GM06990 (cell line): ENCODE data around the gene KCND3.

Experiments used
- DNase-seq: peaks from one replicate; pipeline ENCODE4 v3.0.0-alpha.2; 2011; ENCODE audit not compliant: insufficient read length; ENCODE audit errors: extremely low read depth
- H3K27me3 ChIP-seq: replicated peaks from 2 replicates; pipeline ENCODE4 v1.6.0; 2011; ENCODE audit warnings: low read length; ENCODE audit not compliant: control insufficient read depth, insufficient read depth
- H3K36me3 ChIP-seq: 2 replicates; pipeline ENCODE4 v1.5.1; 2011; ENCODE audit warnings: low read length; ENCODE audit not compliant: control insufficient read depth, insufficient read depth
- H3K4me3 ChIP-seq: replicated peaks from 2 replicates; pipeline ENCODE4 v1.5.1; 2011; ENCODE audit warnings: low read depth, mild to moderate bottlenecking, control low read depth, low read length
- TF ChIP-seq, protein P1 (sequence below): IDR thresholded peaks from 2 replicates; pipeline ENCODE4 v1.5.1; 2011; ENCODE audit warnings: low read length, control low read depth, mild to moderate bottlenecking, inconsistent platforms; ENCODE audit not compliant: insufficient read depth, poor library complexity, severe bottlenecking

Gene KCND3

DNA sequence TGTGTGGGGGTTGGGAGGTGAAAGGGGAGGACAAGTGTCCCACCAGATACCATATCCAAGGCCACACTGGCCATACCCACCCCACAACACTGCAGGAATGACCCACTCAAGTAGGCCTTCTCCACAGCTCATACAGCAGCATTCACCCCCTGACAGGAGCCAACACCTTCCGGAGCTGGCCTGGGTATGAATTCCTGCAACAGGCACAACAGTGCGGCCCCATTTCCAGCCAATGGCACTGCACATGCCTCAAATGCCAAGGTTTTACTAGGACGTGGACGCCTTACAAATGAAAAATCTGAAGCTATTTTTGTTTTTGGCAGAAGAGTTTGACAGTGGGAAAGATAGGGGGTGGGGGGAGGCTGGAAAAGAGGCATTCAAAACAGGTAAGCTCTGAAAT lies 2.0 kb downstream of the KCND3 start:
- no peak for DNase-seq
- Histone ChIP-seq H3K4me3 (no peak overlapping the region), H3K27me3 (peaks cover 5% of the 10 kb centered on the region), H3K36me3 (no peaks in the 10 kb centered on the region)
- TF ChIP-seq, protein P1, sequence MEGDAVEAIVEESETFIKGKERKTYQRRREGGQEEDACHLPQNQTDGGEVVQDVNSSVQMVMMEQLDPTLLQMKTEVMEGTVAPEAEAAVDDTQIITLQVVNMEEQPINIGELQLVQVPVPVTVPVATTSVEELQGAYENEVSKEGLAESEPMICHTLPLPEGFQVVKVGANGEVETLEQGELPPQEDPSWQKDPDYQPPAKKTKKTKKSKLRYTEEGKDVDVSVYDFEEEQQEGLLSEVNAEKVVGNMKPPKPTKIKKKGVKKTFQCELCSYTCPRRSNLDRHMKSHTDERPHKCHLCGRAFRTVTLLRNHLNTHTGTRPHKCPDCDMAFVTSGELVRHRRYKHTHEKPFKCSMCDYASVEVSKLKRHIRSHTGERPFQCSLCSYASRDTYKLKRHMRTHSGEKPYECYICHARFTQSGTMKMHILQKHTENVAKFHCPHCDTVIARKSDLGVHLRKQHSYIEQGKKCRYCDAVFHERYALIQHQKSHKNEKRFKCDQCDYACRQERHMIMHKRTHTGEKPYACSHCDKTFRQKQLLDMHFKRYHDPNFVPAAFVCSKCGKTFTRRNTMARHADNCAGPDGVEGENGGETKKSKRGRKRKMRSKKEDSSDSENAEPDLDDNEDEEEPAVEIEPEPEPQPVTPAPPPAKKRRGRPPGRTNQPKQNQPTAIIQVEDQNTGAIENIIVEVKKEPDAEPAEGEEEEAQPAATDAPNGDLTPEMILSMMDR: no peak

DNA sequence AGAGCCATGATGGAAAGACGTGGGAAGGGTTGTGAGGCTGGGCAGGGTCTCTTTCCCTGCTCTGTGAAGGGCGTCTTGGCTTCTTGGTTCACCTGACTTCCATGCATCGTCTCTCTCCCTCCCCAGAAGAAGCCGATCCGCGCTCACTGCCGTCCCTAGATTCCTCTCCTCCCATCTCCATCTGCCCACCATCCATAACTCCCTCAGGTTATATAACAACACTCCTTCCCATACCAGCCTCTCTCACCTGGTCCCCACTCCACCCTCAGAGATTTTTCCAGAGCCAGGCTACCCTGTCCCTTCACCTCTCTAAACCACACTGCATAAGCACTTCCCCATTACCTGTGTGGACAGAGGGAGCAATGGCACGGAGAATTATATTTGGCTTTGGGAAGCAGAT lies 6.0 kb downstream of the KCND3 start:
- DNase-seq: no peak
- H3K4me3 ChIP-seq: no peak overlapping the region
- TF ChIP-seq, protein P1: no peak
- H3K36me3 ChIP-seq: no peaks in the 10 kb centered on the region
- peaks cover 3% of the 10 kb centered on the region for H3K27me3 ChIP-seq

DNA sequence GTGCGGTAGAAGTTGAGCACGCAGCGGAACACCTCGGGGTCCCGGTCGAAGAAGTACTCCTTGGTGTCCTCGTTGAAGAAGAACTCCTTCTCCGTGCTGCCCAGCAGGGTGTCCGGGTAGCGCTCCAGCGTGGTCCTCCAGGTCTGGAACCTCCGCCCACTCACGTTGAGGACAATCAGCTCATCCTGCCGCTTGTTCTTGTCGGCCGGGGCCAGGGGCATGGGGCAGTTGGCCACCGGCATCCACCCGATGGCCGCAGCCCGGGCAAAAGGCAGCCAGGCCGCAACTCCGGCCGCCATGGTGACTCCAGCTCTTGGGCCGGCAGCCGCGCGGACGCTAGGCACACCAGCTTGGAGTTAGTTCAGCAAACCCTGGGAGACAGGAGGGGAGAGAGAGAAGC lies 7.0 kb downstream of the KCND3 start:
- DNase-seq: no peak
- TF ChIP-seq, protein P1: no peak
- H3K27me3 ChIP-seq: no peaks in the 10 kb centered on the region; the same call in none of the 2 replicates
- no peak overlapping the region for H3K4me3 ChIP-seq
- no peaks in the 10 kb centered on the region for H3K36me3 ChIP-seq

DNA sequence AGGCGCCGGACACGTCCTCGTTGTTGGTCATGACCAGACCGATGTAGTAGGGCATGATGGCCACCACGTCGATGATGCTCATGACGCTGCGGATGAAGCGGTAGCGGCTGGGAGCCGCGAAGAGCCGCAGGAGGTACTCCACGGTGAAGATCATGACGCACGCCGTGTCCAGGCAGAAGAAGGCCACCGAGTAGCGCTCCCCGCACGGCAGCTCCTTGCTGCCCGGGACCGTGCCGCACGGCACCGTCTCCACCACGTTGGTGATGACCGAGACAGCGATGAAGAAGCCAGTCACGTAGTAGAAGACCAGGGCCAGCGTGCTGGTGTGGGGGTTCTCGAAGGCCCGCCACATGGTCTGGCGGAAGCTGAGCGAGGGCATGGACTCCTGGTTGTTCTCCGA lies 7.6 kb downstream of the KCND3 start:
- TF ChIP-seq, protein P1: no peak
- Histone ChIP-seq H3K36me3 (no peaks in the 10 kb centered on the region), H3K27me3 (no peaks in the 10 kb centered on the region; the same call in none of the 2 replicates), H3K4me3 (no peak overlapping the region)
- no peak for DNase-seq

DNA sequence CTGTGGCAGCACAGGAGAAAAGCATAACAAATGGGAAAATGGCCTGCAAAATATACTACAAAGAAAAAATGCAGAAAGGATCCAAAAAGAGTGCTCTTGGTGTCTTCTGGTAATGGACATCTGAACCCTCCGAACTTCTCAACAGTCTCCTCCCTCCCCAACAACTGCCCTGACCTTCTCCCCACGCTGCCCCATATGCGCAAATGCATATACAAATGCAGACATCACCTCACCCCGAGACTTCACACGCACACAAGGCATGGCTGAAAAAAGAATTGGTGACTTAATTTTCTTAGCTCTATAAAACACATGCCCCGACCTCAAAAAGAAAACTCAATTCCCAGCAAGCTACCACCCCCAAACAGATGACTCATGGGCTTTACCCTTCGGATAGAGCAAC lies 8.4 kb downstream of the KCND3 start:
- no peaks in the 10 kb centered on the region for H3K27me3 ChIP-seq
- no peak overlapping the region for H3K4me3 ChIP-seq
- DNase-seq: no peak
- TF ChIP-seq, protein P1: no peak
- H3K36me3 ChIP-seq: no peaks in the 10 kb centered on the region

DNA sequence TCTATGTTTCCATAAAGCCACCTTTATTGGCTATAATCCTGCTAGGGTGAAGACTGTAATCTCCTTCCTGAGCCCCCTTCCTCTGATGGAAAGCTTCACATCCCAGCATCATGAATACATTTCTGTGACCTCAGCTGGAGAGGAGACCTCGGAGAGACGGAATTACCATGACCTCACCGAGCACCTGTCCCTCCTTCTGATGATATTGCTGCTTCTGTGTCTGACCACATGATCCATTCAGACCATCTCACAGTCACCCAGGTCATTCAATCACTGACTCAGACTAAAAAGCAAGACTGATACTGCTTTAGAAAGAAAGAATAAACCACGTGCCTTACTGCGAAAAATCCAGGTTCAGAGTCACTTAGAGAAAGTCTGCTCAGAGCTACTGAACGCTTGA lies 8.8 kb downstream of the KCND3 start:
- TF ChIP-seq, protein P1: no peak
- no peak for DNase-seq
- Histone ChIP-seq H3K27me3 (no peaks in the 10 kb centered on the region), H3K36me3 (no peaks in the 10 kb centered on the region), H3K4me3 (no peak overlapping the region)
